Calu3 (cell line): ENCODE results near the gene GFPT2. TPM values are rescaled to one million over a fixed set of nuclear protein-coding genes. Genes with fewer than 3 reads are reported as not detected.

ENCODE experiments used
- BruUV-seq: library from RNA; stranded (reverse); fragments of 400-500 nt; replicated peaks from 2 replicates; lab custom pipeline; 2021; lab: Mats Ljungman, UMichigan
- CTCF ChIA-PET: fragments of 300-600 bp; sonication (Branson Sonifier 250); formaldehyde crosslinking; loops from one replicate; lab custom pipeline; 2022; ENCODE audit warnings: antibody characterized with exemption; lab: Charles Lee
- DNase-seq: peaks from one replicate; pipeline ENCODE4 v3.0.0; 2022
- H3K27ac Mint-ChIP-seq: one replicate; pipeline ENCODE4 v1.8.0; 2022; ENCODE audit warnings: mixed read lengths; ENCODE audit not compliant: unreplicated experiment
- H3K27me3 Mint-ChIP-seq: one replicate; pipeline ENCODE4 v1.8.0; 2022; ENCODE audit warnings: mixed read lengths; ENCODE audit not compliant: unreplicated experiment
- H3K36me3 Mint-ChIP-seq: one replicate; pipeline ENCODE4 v1.8.0; 2022; ENCODE audit warnings: mild to moderate bottlenecking, moderate library complexity, mixed read lengths; ENCODE audit not compliant: insufficient read depth, unreplicated experiment
- H3K4me1 Mint-ChIP-seq: one replicate; pipeline ENCODE4 v1.8.0; 2022; ENCODE audit warnings: mild to moderate bottlenecking, low read depth, mixed read lengths; ENCODE audit not compliant: unreplicated experiment
- H3K4me3 Mint-ChIP-seq: one replicate; pipeline ENCODE4 v1.8.0; 2022; ENCODE audit warnings: mild to moderate bottlenecking, low read depth, moderate library complexity, mixed read lengths; ENCODE audit not compliant: unreplicated experiment
- H3K9me3 Mint-ChIP-seq: one replicate; pipeline ENCODE4 v1.8.0; 2022; ENCODE audit warnings: low read depth, mixed read lengths; ENCODE audit not compliant: unreplicated experiment
- intact Hi-C: fragments of 100-400 bp; cut with micrococcal nuclease; formaldehyde crosslinking; loops from one replicate; pipeline ENCODE4 v1.10.0; 2022; ENCODE audit not compliant: unreplicated experiment
- total RNA-seq: library from RNA; stranded (reverse); gene quantifications from 2 replicates; pipeline ENCODE4 v1.2.3, GENCODE V29; 2022
- TF ChIP-seq, protein P1 (sequence below): fragments of 200-600 bp; IDR thresholded peaks from one replicate; pipeline ENCODE4 v1.8.0; 2022; ENCODE audit warnings: antibody characterized with exemption; ENCODE audit not compliant: unreplicated experiment

GFPT2 gene
- total RNA-seq, 1 experiment from 2014 or later: not detected

- H3K4me3 Mint-ChIP-seq: no peak overlapping the region
- peaks cover 83% of the 10 kb centered on the region for H3K27me3 Mint-ChIP-seq
- H3K36me3 Mint-ChIP-seq: no peaks in the 10 kb centered on the region
- intact Hi-C loops: no loop called here
- no peaks in the 10 kb centered on the region for H3K9me3 Mint-ChIP-seq
- BruUV-seq: no TSS peak
- CTCF ChIA-PET: no interaction called here
- no peaks in the 10 kb centered on the region for H3K4me1 Mint-ChIP-seq
- no peak for DNase-seq
- TF ChIP-seq, protein P1, sequence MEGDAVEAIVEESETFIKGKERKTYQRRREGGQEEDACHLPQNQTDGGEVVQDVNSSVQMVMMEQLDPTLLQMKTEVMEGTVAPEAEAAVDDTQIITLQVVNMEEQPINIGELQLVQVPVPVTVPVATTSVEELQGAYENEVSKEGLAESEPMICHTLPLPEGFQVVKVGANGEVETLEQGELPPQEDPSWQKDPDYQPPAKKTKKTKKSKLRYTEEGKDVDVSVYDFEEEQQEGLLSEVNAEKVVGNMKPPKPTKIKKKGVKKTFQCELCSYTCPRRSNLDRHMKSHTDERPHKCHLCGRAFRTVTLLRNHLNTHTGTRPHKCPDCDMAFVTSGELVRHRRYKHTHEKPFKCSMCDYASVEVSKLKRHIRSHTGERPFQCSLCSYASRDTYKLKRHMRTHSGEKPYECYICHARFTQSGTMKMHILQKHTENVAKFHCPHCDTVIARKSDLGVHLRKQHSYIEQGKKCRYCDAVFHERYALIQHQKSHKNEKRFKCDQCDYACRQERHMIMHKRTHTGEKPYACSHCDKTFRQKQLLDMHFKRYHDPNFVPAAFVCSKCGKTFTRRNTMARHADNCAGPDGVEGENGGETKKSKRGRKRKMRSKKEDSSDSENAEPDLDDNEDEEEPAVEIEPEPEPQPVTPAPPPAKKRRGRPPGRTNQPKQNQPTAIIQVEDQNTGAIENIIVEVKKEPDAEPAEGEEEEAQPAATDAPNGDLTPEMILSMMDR: no peak
- no peak overlapping the region for H3K27ac Mint-ChIP-seq
Measured at GRCh38 chr5:180376511-180376910, 23.4 kb upstream of the GFPT2 start.

DNA sequence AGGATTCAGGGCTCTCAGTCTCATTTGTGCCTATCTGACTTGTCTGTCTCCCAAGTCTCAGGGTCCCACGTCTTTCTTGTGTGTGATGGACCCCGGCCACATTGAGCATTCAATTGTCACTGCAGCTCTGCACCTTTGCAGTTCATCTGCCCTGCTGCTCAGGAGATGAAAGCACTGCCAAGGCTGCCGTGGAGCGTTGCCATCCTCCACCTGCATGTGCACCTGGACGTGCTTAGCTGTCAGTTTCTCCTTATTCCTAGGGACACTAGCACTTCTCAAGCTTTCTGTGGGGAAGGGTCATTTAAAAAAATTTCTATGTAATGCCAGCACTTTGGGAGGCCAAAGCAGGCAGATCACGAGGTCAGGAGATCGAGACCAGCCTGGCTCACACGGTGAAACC, 22.8 kb upstream of the GFPT2 start:
- no peak overlapping the region for H3K27ac Mint-ChIP-seq
- no TSS peak for BruUV-seq

GRCh38 chr5:180375291-180375690, 22.2 kb upstream of the GFPT2 start:
- Mint-ChIP-seq H3K27ac (no peak overlapping the region), H3K4me3 (no peak overlapping the region), H3K4me1 (no peaks in the 10 kb centered on the region), H3K9me3 (no peaks in the 10 kb centered on the region), H3K36me3 (no peaks in the 10 kb centered on the region), H3K27me3 (peaks cover 79% of the 10 kb centered on the region)
- BruUV-seq: no TSS peak
- TF ChIP-seq, protein P1: no peak
- CTCF ChIA-PET: no interaction called here
- intact Hi-C loops: no loop called here
- no peak for DNase-seq

More for the DNA sequence above, 22.8 kb upstream of the GFPT2 start:
- TF ChIP-seq, protein P1: no peak
- intact Hi-C loops: no loop called here
- H3K27me3 Mint-ChIP-seq: peaks cover 79% of the 10 kb centered on the region
- no peak overlapping the region for H3K4me3 Mint-ChIP-seq
- H3K9me3 Mint-ChIP-seq: no peaks in the 10 kb centered on the region
- no peaks in the 10 kb centered on the region for H3K4me1 Mint-ChIP-seq
- CTCF ChIA-PET: no interaction called here
- H3K36me3 Mint-ChIP-seq: no peaks in the 10 kb centered on the region
- no peak for DNase-seq

GRCh38 chr5:180373870-180374269, 20.7 kb upstream of the GFPT2 start:
- no peaks in the 10 kb centered on the region for H3K9me3 Mint-ChIP-seq
- DNase-seq: no peak
- no peak overlapping the region for H3K4me3 Mint-ChIP-seq
- intact Hi-C loops: no loop called here
- no peaks in the 10 kb centered on the region for H3K4me1 Mint-ChIP-seq
- no peaks in the 10 kb centered on the region for H3K36me3 Mint-ChIP-seq
- CTCF ChIA-PET: no interaction called here
- no TSS peak for BruUV-seq
- TF ChIP-seq, protein P1: no peak
- H3K27ac Mint-ChIP-seq: no peak overlapping the region
- H3K27me3 Mint-ChIP-seq: peaks cover 72% of the 10 kb centered on the region
